LNCaP clone FGC (cell line): ENCODE measurements around the gene SEMA3G.

Experiments
- DNase-seq: peaks from one replicate; pipeline ENCODE4 v3.0.0-alpha.2; 2011; ENCODE audit warnings: low read depth
- H3K4me3 ChIP-seq: 2 replicates; pipeline ENCODE4 v1.5.1; 2011; ENCODE audit warnings: mild to moderate bottlenecking, low read depth, low read length, control low read depth
- CTCF ChIP-seq: IDR thresholded peaks from 2 replicates; pipeline ENCODE4 v1.5.1; 2012; ENCODE audit warnings: mild to moderate bottlenecking; ENCODE audit not compliant: control insufficient read depth, insufficient read depth; ENCODE audit errors: extremely low read depth

The SEMA3G gene

DNA sequence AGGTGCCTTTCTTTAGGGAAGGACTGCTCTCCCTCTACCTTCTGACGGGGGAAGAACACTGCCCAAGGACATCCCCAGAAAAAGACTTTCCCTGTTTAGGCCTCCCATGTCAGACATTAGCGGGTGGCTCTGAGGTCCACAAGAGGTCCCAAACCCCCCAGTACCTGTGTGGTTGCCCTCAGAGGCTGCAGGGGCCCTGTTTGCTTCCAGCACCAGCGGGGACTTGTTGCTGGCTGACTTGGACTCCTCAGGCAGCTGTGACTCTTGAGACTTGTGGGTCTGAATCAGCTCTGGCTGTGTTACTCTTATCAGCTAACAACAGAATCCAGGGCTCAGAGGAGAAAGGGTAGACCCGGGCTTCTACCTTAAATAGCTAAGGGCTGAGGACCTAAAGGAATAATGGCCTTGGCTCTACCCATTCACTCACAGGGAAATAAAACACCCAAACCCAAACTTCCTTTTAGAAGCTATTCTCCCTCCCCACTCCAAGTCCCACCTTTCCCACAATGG, 39.2 kb downstream of the SEMA3G start:
- no peak overlapping the region for H3K4me3 ChIP-seq
- TF ChIP-seq CTCF, result no peak
- DNase-seq, result no peak

- no peak for TF ChIP-seq CTCF
- no peak overlapping the region for H3K4me3 ChIP-seq
- DNase-seq, result no peak
These were observed 39.8 kb downstream of the SEMA3G start for GRCh38 chr3:52405066-52405465.

DNA sequence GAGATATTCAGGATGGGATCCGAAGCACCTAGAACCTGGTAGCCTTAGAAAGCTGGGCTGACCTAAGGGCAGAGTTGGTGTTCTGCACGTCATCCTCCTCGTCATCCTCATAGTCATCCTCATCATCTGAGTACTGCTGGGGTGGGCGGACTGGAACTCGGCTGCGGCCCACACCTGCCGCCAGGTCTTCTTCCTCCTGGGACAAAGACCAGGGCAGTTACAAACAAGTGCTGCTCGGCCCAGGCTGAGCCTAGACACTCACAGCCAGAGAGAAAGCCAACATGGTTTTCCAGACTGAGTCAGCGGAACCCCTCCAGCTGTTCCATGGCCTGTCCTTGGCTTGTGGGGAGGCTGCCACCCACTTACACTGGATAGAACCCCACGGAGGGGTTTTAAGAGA, 40.5 kb downstream of the SEMA3G start:
- TF ChIP-seq CTCF, result no peak
- no peak overlapping the region for H3K4me3 ChIP-seq
- no peak for DNase-seq

- no peak for DNase-seq
- TF ChIP-seq CTCF, result no peak
- H3K4me3 ChIP-seq, result no peak overlapping the region
These were observed 40.9 kb downstream of the SEMA3G start for GRCh38 chr3:52403955-52404354.

GRCh38 chr3:52403271-52403841, 41.5 kb downstream of the SEMA3G start:
- no peak for DNase-seq
- H3K4me3 ChIP-seq, result no peak overlapping the region
- no peak for TF ChIP-seq CTCF

- no peak for DNase-seq
- H3K4me3 ChIP-seq, result no peak overlapping the region
- no peak for TF ChIP-seq CTCF
These were observed 42.1 kb downstream of the SEMA3G start for GRCh38 chr3:52402706-52403270.

DNA sequence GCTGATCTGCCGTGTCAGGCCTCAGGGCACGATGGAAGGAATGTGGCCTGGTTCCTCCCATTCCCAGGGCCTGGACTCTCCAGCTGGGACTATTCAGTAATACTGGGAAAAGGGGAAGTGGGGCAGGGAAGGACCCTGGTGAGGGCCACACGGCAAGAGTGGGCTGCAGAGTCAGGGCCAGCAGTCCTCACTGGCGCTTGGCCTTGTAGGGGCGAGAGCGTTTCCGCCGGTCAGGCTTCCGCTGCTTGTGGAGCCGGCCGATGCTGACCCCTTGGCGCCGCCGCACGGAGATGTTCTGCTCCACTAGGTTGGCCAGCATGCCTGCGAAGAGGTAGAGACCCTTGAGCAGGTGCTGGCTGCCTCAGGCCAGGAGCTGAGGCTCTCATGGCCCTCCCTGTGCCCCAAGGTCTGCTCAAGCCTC, 42.8 kb downstream of the SEMA3G start:
- TF ChIP-seq CTCF, result no peak
- no peak for DNase-seq
- no peak overlapping the region for H3K4me3 ChIP-seq
